ENCODE measurements around the gene FAM168A.

GRCh38 chr11:73532310-73532709 is 65.6 kb downstream of the FAM168A start:
- TF ChIP-seq CTCF (conservative IDR thresholded peaks at IDR 0.05 in 1 of 2, IDR thresholded peaks at IDR 0.05 in 1 of 2; ENCODE audit: low read depth in 1 of 2, low read length in 2 of 2) (no peak), EZH2 (IDR thresholded peaks at IDR 0.05; ENCODE audit: low read length, missing control alignments) (no peak)
